Parathyroid adenoma (tissue), 2 donors: ENCODE data around the gene CACNA1C.

Experiments
- H2AFZ ChIP-seq: fragments of 300-600 bp; sonication (generic); one replicate; pipeline ENCODE4 v1.7.0; 2017; ENCODE audit warnings: antibody characterized with exemption, mild to moderate bottlenecking
- H3K27ac ChIP-seq: fragments of 300-600 bp; sonication (generic); one replicate; pipeline ENCODE4 v1.7.0; 2017
- H3K27me3 ChIP-seq: fragments of 300-600 bp; sonication (generic); one replicate; pipeline ENCODE4 v1.7.0; 2017; ENCODE audit warnings: low read length; ENCODE audit not compliant: control insufficient read depth, insufficient read depth
- H3K36me3 ChIP-seq: fragments of 300-600 bp; sonication (generic); one replicate; pipeline ENCODE4 v1.7.0; 2017; ENCODE audit warnings: low read length; ENCODE audit not compliant: control insufficient read depth, insufficient read depth
- H3K4me1 ChIP-seq: fragments of 300-600 bp; sonication (generic); one replicate; pipeline ENCODE4 v1.7.0; 2017; ENCODE audit warnings: control low read depth
- H3K4me2 ChIP-seq: fragments of 300-600 bp; sonication (generic); one replicate; pipeline ENCODE4 v1.7.0; 2017; ENCODE audit warnings: low read length
- H3K4me3 ChIP-seq: fragments of 300-600 bp; sonication (generic); one replicate; pipeline ENCODE4 v1.7.0; 2017; ENCODE audit warnings: low read depth, low read length
- H3K79me2 ChIP-seq: fragments of 300-600 bp; sonication (generic); one replicate; pipeline ENCODE4 v1.7.0; 2017; ENCODE audit warnings: control low read depth
- H3K9ac ChIP-seq: fragments of 300-600 bp; sonication (generic); one replicate; pipeline ENCODE4 v1.7.0; 2017; ENCODE audit warnings: mild to moderate bottlenecking
- H3K9me3 ChIP-seq: fragments of 300-600 bp; sonication (generic); one replicate; pipeline ENCODE4 v1.7.0; 2017; ENCODE audit warnings: low read length; ENCODE audit not compliant: control insufficient read depth
- CTCF ChIP-seq: fragments of 300-600 bp; sonication (generic); IDR thresholded peaks from one replicate; pipeline ENCODE4 v1.7.0; 2017; ENCODE audit warnings: antibody characterized with exemption, mild to moderate bottlenecking
- donor health status: primary hyperparathyroidism.

CACNA1C gene

DNA sequence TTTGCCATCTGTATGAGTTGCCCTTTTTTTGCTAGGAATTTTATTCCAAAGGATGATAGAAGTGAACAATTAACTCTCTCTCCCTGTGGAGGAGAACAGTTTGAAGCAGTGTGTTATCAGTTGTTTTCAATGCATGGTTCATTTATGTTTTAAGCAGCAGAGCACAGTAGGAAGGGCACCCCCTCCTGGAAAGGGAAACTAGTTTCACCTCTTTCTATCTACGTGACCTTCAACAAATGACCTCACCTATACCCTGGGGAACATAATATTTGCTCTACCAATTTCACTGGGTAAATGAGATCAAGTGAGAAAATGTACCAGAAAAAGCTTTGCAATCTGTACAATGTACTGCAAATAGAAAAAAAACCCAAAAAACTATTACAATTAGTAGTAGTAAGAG lies 43.2 kb upstream of the CACNA1C start:
- no peak for TF ChIP-seq CTCF
- H3K9ac ChIP-seq, result no peak overlapping the region

DNA sequence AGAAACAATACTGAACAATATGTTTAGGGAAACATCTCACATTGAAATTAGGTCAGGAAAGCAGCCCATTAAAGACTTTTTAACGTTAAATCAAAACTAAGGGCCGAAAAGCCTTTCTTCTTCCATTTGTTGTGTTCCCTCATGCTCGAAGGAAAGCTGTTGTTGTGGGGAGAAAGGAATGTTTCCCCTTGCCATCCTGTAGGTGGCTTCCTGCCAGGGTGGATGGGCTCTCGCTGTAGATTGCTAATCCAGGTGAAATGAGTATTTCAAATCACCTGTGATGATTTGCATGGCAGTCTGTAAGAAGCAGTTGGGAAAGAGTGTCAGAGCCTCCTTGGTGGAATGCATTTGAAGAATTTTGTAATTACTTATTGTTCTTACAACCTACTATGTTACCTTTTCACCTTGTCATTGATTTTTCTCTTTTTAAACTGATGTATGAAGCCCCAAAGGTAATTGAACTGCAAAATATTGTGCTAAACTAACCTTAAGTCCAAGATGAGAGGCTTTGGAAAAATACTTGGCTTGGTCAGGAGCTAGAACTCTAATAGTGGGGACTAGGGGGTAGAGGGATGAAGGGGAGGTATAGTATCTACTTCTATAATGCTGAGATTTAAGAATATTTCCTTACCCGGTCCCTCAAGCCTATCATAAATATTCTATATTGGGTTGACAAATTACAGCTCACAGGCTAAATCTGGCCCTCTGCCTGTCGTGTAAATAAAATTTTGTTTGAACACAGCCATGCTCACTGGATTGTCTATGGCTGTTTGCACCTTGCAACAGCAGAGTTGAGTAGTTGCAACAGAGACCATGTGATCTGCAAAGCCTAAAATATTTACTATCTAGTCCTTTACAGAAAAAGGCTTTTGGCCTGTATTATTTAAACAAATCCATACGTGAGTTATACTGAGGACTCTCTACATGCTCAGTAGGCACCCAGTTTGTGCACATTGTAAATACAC lies 40.9 kb upstream of the CACNA1C start:
- Histone ChIP-seq H3K4me2 (no peak overlapping the region), H3K9me3 (no peaks in the 10 kb centered on the region), H3K27me3 (no peaks in the 10 kb centered on the region), H3K27ac (no peak overlapping the region), H3K4me3 (no peak overlapping the region), H3K9ac (no peak overlapping the region), H2AFZ (no peak overlapping the region), H3K4me1 (peaks cover 14% of the 10 kb centered on the region), H3K79me2 (no peaks in the 10 kb centered on the region), H3K36me3 (no peaks in the 10 kb centered on the region)
- no peak for TF ChIP-seq CTCF

More for the DNA sequence above, 43.2 kb upstream of the CACNA1C start:
- Histone ChIP-seq H3K27ac (no peak overlapping the region), H2AFZ (no peak overlapping the region), H3K36me3 (no peaks in the 10 kb centered on the region), H3K4me2 (no peak overlapping the region), H3K4me1 (peaks cover 18% of the 10 kb centered on the region), H3K9me3 (no peaks in the 10 kb centered on the region), H3K4me3 (no peak overlapping the region), H3K27me3 (no peaks in the 10 kb centered on the region), H3K79me2 (no peaks in the 10 kb centered on the region)

- H3K9ac ChIP-seq, result no peak overlapping the region
- no peaks in the 10 kb centered on the region for H3K27me3 ChIP-seq
- no peak overlapping the region for H3K4me2 ChIP-seq
- H3K36me3 ChIP-seq, result no peaks in the 10 kb centered on the region
- peak overlapping the region; percentile 18 for H3K27ac ChIP-seq
- no peaks in the 10 kb centered on the region for H3K79me2 ChIP-seq
- H3K4me3 ChIP-seq, result no peak overlapping the region
- no peaks in the 10 kb centered on the region for H3K9me3 ChIP-seq
- H2AFZ ChIP-seq, result peak overlapping the region; percentile 65
- no peak for TF ChIP-seq CTCF
- H3K4me1 ChIP-seq, result peaks cover 14% of the 10 kb centered on the region
These were observed 39.7 kb upstream of the CACNA1C start for GRCh38 chr12:2013086-2013485.

DNA sequence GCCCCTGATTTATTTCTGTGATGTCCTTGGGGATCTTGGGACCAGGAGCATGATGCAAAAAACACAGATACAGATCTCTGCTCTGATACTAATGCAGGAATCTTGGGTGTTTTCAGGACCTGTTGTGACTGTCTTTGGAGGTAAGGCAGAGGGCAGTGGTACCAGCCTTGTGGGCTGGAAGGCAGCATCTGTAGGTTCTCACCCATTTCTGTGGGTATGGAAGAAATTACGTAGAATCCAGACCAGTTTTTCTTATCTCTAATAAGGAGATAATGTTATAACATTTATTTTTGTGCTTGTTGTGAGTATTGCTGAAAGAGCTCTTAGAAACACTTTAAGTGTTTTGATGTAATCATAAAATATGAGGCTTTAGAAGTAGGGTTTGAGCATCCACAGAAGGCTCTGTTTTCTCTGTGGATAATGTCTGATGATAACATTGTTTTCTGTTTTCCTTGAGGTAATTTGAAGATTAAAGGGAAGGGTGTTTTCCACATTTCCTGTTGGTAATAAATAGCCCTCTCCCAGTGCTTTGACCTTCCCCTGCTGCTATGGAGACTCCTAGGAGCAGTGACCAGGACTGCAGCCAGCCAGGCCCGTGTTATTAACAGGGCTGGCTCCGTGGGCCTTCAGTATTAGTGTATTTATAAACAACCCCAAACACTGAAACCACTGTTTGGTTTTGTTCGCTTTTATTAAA lies 39.1 kb upstream of the CACNA1C start:
- no peak for TF ChIP-seq CTCF
- Histone ChIP-seq H3K36me3 (no peaks in the 10 kb centered on the region), H3K27me3 (no peaks in the 10 kb centered on the region), H3K79me2 (no peaks in the 10 kb centered on the region), H2AFZ (peak overlapping the region; percentile 65), H3K4me3 (no peak overlapping the region), H3K4me2 (no peak overlapping the region), H3K9me3 (no peaks in the 10 kb centered on the region), H3K9ac (no peak overlapping the region), H3K4me1 (peaks cover 14% of the 10 kb centered on the region), H3K27ac (peak overlapping the region; percentile 18)
